ENCODE data around the gene MAP4K4. TPM values are rescaled to one million over a fixed set of nuclear protein-coding genes. Genes with fewer than 3 reads are reported as not detected.

Gene MAP4K4
- total RNA-seq, 1 experiment from 2014 or later: 132 TPM

- no peak overlapping the region for H3K27ac ChIP-seq (ENCODE audit: insufficient read length, low read depth, low read length)
- no CpG with 5 or more reads among the region's 6 CpGs for WGBS (ENCODE audit: extremely low coverage, insufficient read length, low lambda C conversion rate)
- H3K23ac ChIP-seq (ENCODE audit: insufficient read length, low read depth, low read length): no peak overlapping the region
- H2AFZ ChIP-seq (ENCODE audit: low read length): no peak overlapping the region
- H3K9ac ChIP-seq (ENCODE audit: extremely low read depth, insufficient read length, low read length): no peak overlapping the region
- no peak overlapping the region for H4K8ac ChIP-seq (replicated peaks; ENCODE audit: insufficient read length, low read depth, low read length)
- H2BK12ac ChIP-seq (ENCODE audit: insufficient read length, low read depth, low read length): no peak overlapping the region
- H3K9me3 ChIP-seq (ENCODE audit: control insufficient read depth, low read depth, low read length): no peaks in the 10 kb centered on the region
- H2BK20ac ChIP-seq (ENCODE audit: low read depth, low read length, poor library complexity, severe bottlenecking): no peak overlapping the region
- H3T11ph ChIP-seq (ENCODE audit: low read length): no peak overlapping the region
- H2BK120ac ChIP-seq (ENCODE audit: low read depth, low read length, poor library complexity, severe bottlenecking): no peak overlapping the region
- Mint-ChIP-seq H3K27me3 (ENCODE audit: low read depth) (no peaks in the 10 kb centered on the region; the same call in none of the 2 replicates), H3K4me1 (peaks cover 56 to 64% of the 10 kb centered on the region in 2 experiments), H3K27ac (peak overlapping the region; percentile 36 to 92 (median 81); a peak in 4 of 7 replicates), H3K9me3 (no peaks in the 10 kb centered on the region; a peak in 1 of 5 replicates), H3K36me3 (ENCODE audit: insufficient read depth in 1 of 3, low read depth in 3 of 3) (peaks cover 0 to 7% (median 2%) of the 10 kb centered on the region in 3 experiments; a peak in 3 of 7 replicates), H3K4me3 (peak overlapping the region in 1 of 2 experiments; percentile 46; a peak in 1 of 5 replicates)
- no peaks in the 10 kb centered on the region for H3K79me1 ChIP-seq (ENCODE audit: insufficient read depth, low read depth, low read length, poor library complexity, severe bottlenecking)
- no peak overlapping the region for H3K4me2 ChIP-seq (ENCODE audit: insufficient read depth, insufficient read length, low read length)
- no peaks in the 10 kb centered on the region for H3K27me3 ChIP-seq (ENCODE audit: insufficient read depth, low read length)
- no peak overlapping the region for H2AK5ac ChIP-seq (ENCODE audit: insufficient read length, low read length)
- peaks cover 15% of the 10 kb centered on the region for H3K4me1 ChIP-seq (ENCODE audit: insufficient read depth, low read length)
- no peak overlapping the region for H4K91ac ChIP-seq (ENCODE audit: insufficient read length, low read depth, low read length)
- no peak overlapping the region for H3K18ac ChIP-seq (ENCODE audit: insufficient read length, low read depth, low read length)
- H2BK5ac ChIP-seq (ENCODE audit: insufficient read length, low read length): no peak overlapping the region
- no peak overlapping the region for H3K56ac ChIP-seq (ENCODE audit: insufficient read length, low read depth, low read length)
- TF ChIP-seq, protein P1, sequence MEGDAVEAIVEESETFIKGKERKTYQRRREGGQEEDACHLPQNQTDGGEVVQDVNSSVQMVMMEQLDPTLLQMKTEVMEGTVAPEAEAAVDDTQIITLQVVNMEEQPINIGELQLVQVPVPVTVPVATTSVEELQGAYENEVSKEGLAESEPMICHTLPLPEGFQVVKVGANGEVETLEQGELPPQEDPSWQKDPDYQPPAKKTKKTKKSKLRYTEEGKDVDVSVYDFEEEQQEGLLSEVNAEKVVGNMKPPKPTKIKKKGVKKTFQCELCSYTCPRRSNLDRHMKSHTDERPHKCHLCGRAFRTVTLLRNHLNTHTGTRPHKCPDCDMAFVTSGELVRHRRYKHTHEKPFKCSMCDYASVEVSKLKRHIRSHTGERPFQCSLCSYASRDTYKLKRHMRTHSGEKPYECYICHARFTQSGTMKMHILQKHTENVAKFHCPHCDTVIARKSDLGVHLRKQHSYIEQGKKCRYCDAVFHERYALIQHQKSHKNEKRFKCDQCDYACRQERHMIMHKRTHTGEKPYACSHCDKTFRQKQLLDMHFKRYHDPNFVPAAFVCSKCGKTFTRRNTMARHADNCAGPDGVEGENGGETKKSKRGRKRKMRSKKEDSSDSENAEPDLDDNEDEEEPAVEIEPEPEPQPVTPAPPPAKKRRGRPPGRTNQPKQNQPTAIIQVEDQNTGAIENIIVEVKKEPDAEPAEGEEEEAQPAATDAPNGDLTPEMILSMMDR (conservative IDR thresholded peaks at IDR 0.05): no peak
- no peak overlapping the region for H3K4ac ChIP-seq (ENCODE audit: low read depth, low read length)
- no peak for DNase-seq
- H3K14ac ChIP-seq (ENCODE audit: insufficient read depth, low read length): no peak overlapping the region; the same call in 1 of the 2 replicates
- H3K23me2 ChIP-seq (ENCODE audit: insufficient read length, low read depth, low read length, poor library complexity, severe bottlenecking): no peaks in the 10 kb centered on the region
- no peak overlapping the region for H4K5ac ChIP-seq (ENCODE audit: insufficient read length, low read depth, low read length)
- no peak overlapping the region for H2BK15ac ChIP-seq (ENCODE audit: low read depth, low read length)
- no peaks in the 10 kb centered on the region for H4K20me1 ChIP-seq (ENCODE audit: control insufficient read depth, insufficient read depth, insufficient read length)
- peaks cover 10% of the 10 kb centered on the region for H3K79me2 ChIP-seq (ENCODE audit: insufficient read depth, low read length)
These were observed 110.6 kb downstream of the MAP4K4 start for GRCh38 chr2:101808006-101808562.

Measured in H9 (cell line).